Bronchial epithelial cell (primary cell): ENCODE measurements around the gene ACOX2. TPM values are rescaled to one million over a fixed set of nuclear protein-coding genes. Genes with fewer than 3 reads are reported as not detected.

ENCODE experiments used
- DNase-seq: peaks from one replicate; pipeline ENCODE4 v3.0.0-alpha.2; 2010; ENCODE audit warnings: low read depth
- FAIRE-seq: peaks from 2 replicates; lab custom pipeline; 2011; peaks lifted over from hg19 to GRCh38; lab: Jason Lieb, UNC
- H3K27me3 ChIP-seq: 2 replicates; pipeline ENCODE4 v1.5.1; 2011; ENCODE audit warnings: low read length; ENCODE audit not compliant: control insufficient read depth, insufficient read depth
- H3K36me3 ChIP-seq: 2 replicates; pipeline ENCODE4 v1.5.1; 2011; ENCODE audit warnings: low read length; ENCODE audit not compliant: control insufficient read depth, insufficient read depth
- H3K4me3 ChIP-seq: 2 replicates; pipeline ENCODE4 v1.5.1; 2011; ENCODE audit warnings: mild to moderate bottlenecking, low read depth, low read length, control low read depth
- CTCF ChIP-seq: IDR thresholded peaks from 2 replicates; pipeline ENCODE4 v1.5.1; 2011; ENCODE audit warnings: mild to moderate bottlenecking, moderate library complexity, low read length, control low read depth, inconsistent platforms; ENCODE audit not compliant: insufficient read depth, severe bottlenecking
- total RNA-seq: library from RNA; depleted of rRNA; stranded (reverse); fragments of >200 nt; gene quantifications from 2 replicates; pipeline ENCODE4 v1.2.1, GENCODE V29; 2014

ACOX2 gene
- total RNA-seq, 1 donor from 2014 or later = 0.26 TPM

DNA sequence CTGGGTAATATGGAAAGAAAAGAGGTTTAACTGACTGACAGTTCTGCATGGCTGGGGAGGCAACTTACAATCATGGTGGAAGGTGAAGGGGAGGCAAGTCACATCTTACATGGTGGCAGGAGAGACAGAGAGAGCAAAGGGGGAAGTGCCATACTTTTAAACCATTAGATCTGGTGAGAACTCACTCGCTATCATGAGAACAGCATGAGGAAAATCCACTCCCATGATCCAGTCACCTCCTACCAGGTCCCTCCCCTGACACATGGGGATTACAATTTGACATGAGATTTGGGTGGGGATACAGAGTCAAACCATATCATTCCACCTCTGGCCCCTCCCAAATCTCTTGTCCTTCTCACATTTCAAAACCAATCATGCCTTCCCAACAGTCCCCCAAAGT, 16.0 kb upstream of the ACOX2 start:
- no peaks in the 10 kb centered on the region for H3K27me3 ChIP-seq
- H3K36me3 ChIP-seq = no peaks in the 10 kb centered on the region
- TF ChIP-seq CTCF = no peak
- DNase-seq (no peak), FAIRE-seq (no peak)
- H3K4me3 ChIP-seq = no peak overlapping the region

- no peak for TF ChIP-seq CTCF
- DNase-seq (no peak), FAIRE-seq (no peak)
- Histone ChIP-seq H3K4me3 (no peak overlapping the region), H3K27me3 (no peaks in the 10 kb centered on the region), H3K36me3 (no peaks in the 10 kb centered on the region)
Observed at GRCh38 chr3:58551636-58552180, 14.7 kb upstream of the ACOX2 start.

DNA sequence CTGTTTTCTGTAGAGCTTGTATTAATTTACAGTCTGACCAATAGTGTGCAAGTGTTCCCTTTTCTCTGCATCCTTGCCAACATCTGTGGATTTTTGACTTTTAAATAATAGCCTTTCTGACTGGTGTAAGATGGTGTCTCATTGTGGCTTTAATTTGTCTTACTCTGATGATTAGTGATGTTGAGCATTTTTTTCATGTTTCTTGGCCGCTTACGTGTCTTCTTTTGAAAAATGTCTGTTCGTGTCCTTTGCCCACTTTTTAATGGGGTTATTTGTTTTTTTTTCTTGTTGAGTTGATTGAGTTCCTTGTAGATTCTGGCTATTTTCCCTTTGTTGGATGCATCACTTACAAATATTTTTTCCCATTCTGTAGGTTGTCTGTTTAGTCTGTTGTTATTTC, 7.6 kb upstream of the ACOX2 start:
- no peak for TF ChIP-seq CTCF
- Histone ChIP-seq H3K4me3 (no peak overlapping the region), H3K27me3 (no peaks in the 10 kb centered on the region), H3K36me3 (no peaks in the 10 kb centered on the region)
- FAIRE-seq (no peak), DNase-seq (no peak)

- FAIRE-seq = no peak
- DNase-seq = no peak
- Histone ChIP-seq H3K36me3 (no peaks in the 10 kb centered on the region), H3K4me3 (no peak overlapping the region), H3K27me3 (no peaks in the 10 kb centered on the region)
- no peak for TF ChIP-seq CTCF
Observed at GRCh38 chr3:58540176-58540858, 3.3 kb upstream of the ACOX2 start.

DNA sequence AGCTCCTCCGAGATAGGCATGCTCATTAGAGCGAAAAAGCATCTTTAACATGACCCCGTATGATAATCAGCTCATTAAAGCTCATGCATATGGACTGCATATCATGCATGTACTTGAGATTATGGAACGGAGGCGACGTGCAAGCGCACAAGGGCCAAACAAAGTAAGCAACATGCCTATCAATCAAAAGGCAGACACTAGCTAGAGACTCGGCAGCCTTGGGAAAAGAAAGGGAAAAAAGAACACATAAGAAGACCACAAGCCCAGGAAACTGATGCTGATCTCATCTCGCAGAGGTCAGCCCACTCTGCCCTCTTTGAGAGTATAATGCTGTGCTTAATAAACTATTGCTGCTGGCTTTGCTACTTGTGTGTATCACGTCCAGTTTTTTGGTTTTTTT, 2.6 kb upstream of the ACOX2 start:
- no peak for TF ChIP-seq CTCF
- Histone ChIP-seq H3K36me3 (no peaks in the 10 kb centered on the region), H3K27me3 (no peaks in the 10 kb centered on the region), H3K4me3 (no peak overlapping the region)
- FAIRE-seq (no peak), DNase-seq (no peak)
